SK-N-SH treated with all-trans-retinoic acid at 6 μM for 48 hours (cell line): Measurements from ENCODE around the gene LAMA2.

ENCODE experiments used
- ATAC-seq: fragments of 200-7000 bp; cut with Tn5 transposase; 3 replicates; pipeline ENCODE4 v1.9.1; 2020; ENCODE audit warnings: mild to moderate bottlenecking, moderate library complexity
- ARNTL ChIP-seq: fragments of 450-650 bp; formaldehyde crosslinking; IDR thresholded peaks from 2 replicates; pipeline ENCODE4 v1.5.0; 2020; ENCODE audit warnings: low read depth, mild to moderate bottlenecking, moderate library complexity, borderline replicate concordance
- BACH2 ChIP-seq: fragments of 250-450 bp; sonication (Bioruptor Pico); IDR thresholded peaks from 2 replicates; pipeline ENCODE4 v1.9.0; 2021; ENCODE audit warnings: mild to moderate bottlenecking, borderline replicate concordance
- CREB5 ChIP-seq: fragments of 250-450 bp; sonication (Bioruptor Pico); IDR thresholded peaks from 2 replicates; pipeline ENCODE4 v1.5.1; 2020; ENCODE audit warnings: low read depth, mild to moderate bottlenecking, moderate library complexity
- CSDC2 ChIP-seq: fragments of 250-450 bp; sonication (Bioruptor Pico); IDR thresholded peaks from 2 replicates; pipeline ENCODE4 v1.5.0; 2020; ENCODE audit warnings: mild to moderate bottlenecking, moderate library complexity
- CSRNP3 ChIP-seq: fragments of 250-450 bp; sonication (Bioruptor Pico); IDR thresholded peaks from 2 replicates; pipeline ENCODE4 v1.5.1; 2021; ENCODE audit warnings: mild to moderate bottlenecking, moderate library complexity
- GLIS3 ChIP-seq: fragments of 250-450 bp; sonication (Bioruptor Pico); IDR thresholded peaks from 2 replicates; pipeline ENCODE4 v1.5.0; 2020; ENCODE audit warnings: mild to moderate bottlenecking, moderate library complexity
- ISL1 ChIP-seq: fragments of 250-450 bp; sonication (Bioruptor Pico); IDR thresholded peaks from 2 replicates; pipeline ENCODE4 v2.1.2; 2022; ENCODE audit warnings: mild to moderate bottlenecking, moderate library complexity
- OSR1 ChIP-seq: fragments of 250-450 bp; sonication (Bioruptor Pico); IDR thresholded peaks from 2 replicates; pipeline ENCODE4 v1.8.0; 2022; ENCODE audit warnings: moderate library complexity, mild to moderate bottlenecking, inconsistent platforms
- PATZ1 ChIP-seq: fragments of 250-450 bp; sonication (Bioruptor Pico); IDR thresholded peaks from 2 replicates; pipeline ENCODE4 v1.8.0; 2020; ENCODE audit warnings: mild to moderate bottlenecking, moderate library complexity, borderline replicate concordance
- PPARA ChIP-seq: fragments of 250-450 bp; sonication (Bioruptor Pico); IDR thresholded peaks from 2 replicates; pipeline ENCODE4 v1.5.0; 2020; ENCODE audit warnings: mild to moderate bottlenecking, borderline replicate concordance
- RARB ChIP-seq: fragments of 250-450 bp; sonication (Bioruptor Pico); IDR thresholded peaks from 2 replicates; pipeline ENCODE4 v1.8.0; 2021; ENCODE audit warnings: mild to moderate bottlenecking, moderate library complexity
- SNAI2 ChIP-seq: fragments of 250-450 bp; sonication (Bioruptor Pico); IDR thresholded peaks from 2 replicates; pipeline ENCODE4 v1.5.0; 2020; ENCODE audit warnings: mild to moderate bottlenecking, moderate library complexity
- TCF4 ChIP-seq: fragments of 250-450 bp; sonication (Bioruptor Pico); IDR thresholded peaks from 2 replicates; pipeline ENCODE4 v1.8.0; 2021; ENCODE audit warnings: mild to moderate bottlenecking, moderate library complexity, borderline replicate concordance
- ZC3H10 ChIP-seq: fragments of 250-450 bp; sonication (Bioruptor Pico); IDR thresholded peaks from 2 replicates; pipeline ENCODE4 v1.5.1; 2021; ENCODE audit warnings: mild to moderate bottlenecking, moderate library complexity
- ZFP3 ChIP-seq: fragments of 250-450 bp; sonication (Bioruptor Pico); IDR thresholded peaks from 2 replicates; pipeline ENCODE4 v1.5.0; 2020; ENCODE audit warnings: mild to moderate bottlenecking, moderate library complexity
- ZFP30 ChIP-seq: fragments of 450-650 bp; formaldehyde crosslinking; IDR thresholded peaks from 2 replicates; pipeline ENCODE4 v1.5.0; 2022; ENCODE audit warnings: mild to moderate bottlenecking, moderate library complexity
- ZNF565 ChIP-seq: fragments of 450-650 bp; formaldehyde crosslinking; conservative IDR thresholded peaks from 2 replicates; pipeline ENCODE4 v1.5.0; 2020; ENCODE audit warnings: low read depth, mild to moderate bottlenecking, moderate library complexity
- ZNF70 ChIP-seq: fragments of 450-650 bp; formaldehyde crosslinking; IDR thresholded peaks from 2 replicates; pipeline ENCODE4 v1.5.0; 2020; ENCODE audit warnings: mild to moderate bottlenecking, moderate library complexity
- ZNF8 ChIP-seq: fragments of 450-650 bp; formaldehyde crosslinking; IDR thresholded peaks from 2 replicates; pipeline ENCODE4 v1.5.0; 2020; ENCODE audit warnings: mild to moderate bottlenecking, moderate library complexity
- TF ChIP-seq, protein P1 (sequence below): fragments of 250-450 bp; sonication (Bioruptor Pico); IDR thresholded peaks from 2 replicates; pipeline ENCODE4 v1.5.0; 2020; ENCODE audit warnings: mild to moderate bottlenecking, moderate library complexity

The LAMA2 gene

DNA sequence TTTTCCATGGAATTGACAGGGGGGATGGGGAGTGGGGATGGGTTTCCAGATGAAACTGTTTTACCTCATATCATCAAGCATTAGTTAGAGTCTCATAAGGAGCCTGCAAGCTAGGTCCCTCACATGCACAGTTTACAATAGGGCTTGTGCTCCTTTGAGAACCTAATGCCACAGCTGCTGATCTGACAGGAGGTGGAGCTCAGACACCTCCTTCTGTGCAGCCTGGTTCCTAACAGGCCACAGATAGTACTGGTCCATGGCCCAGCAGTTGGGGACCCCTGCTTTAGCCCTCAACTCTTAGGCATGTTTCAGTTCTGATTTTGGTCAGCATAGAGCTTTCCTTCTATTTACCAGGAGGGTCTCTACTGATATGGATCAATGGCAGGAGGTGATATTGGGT is 251.6 kb downstream of the LAMA2 start:
- no peak for ATAC-seq
- TF ChIP-seq BACH2 (CRISPR knock-in tag) (no peak), ZNF565 (no peak), GLIS3 (CRISPR knock-in tag) (no peak)

GRCh38 chr6:129135451-129135850 is 252.5 kb downstream of the LAMA2 start:
- no peak for ATAC-seq
- TF ChIP-seq SNAI2 (CRISPR knock-in tag) (no peak), ZFP3 (CRISPR knock-in tag) (no peak), GLIS3 (CRISPR knock-in tag) (no peak)
- TF ChIP-seq, protein P1, sequence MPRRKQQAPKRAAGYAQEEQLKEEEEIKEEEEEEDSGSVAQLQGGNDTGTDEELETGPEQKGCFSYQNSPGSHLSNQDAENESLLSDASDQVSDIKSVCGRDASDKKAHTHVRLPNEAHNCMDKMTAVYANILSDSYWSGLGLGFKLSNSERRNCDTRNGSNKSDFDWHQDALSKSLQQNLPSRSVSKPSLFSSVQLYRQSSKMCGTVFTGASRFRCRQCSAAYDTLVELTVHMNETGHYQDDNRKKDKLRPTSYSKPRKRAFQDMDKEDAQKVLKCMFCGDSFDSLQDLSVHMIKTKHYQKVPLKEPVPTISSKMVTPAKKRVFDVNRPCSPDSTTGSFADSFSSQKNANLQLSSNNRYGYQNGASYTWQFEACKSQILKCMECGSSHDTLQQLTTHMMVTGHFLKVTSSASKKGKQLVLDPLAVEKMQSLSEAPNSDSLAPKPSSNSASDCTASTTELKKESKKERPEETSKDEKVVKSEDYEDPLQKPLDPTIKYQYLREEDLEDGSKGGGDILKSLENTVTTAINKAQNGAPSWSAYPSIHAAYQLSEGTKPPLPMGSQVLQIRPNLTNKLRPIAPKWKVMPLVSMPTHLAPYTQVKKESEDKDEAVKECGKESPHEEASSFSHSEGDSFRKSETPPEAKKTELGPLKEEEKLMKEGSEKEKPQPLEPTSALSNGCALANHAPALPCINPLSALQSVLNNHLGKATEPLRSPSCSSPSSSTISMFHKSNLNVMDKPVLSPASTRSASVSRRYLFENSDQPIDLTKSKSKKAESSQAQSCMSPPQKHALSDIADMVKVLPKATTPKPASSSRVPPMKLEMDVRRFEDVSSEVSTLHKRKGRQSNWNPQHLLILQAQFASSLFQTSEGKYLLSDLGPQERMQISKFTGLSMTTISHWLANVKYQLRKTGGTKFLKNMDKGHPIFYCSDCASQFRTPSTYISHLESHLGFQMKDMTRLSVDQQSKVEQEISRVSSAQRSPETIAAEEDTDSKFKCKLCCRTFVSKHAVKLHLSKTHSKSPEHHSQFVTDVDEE (CRISPR knock-in tag) = no peak
- TF ChIP-seq, all 23 proteins: peak for 0

- TF ChIP-seq CREB5 (CRISPR knock-in tag) (no peak), ARNTL (CRISPR knock-in tag) (no peak), ZFP30 (CRISPR knock-in tag) (no peak), ZNF565 (no peak), ZC3H10 (CRISPR knock-in tag) (no peak), PATZ1 (CRISPR knock-in tag) (no peak), SNAI2 (CRISPR knock-in tag) (no peak), ZNF70 (CRISPR knock-in tag) (no peak), ZNF8 (CRISPR knock-in tag) (no peak), CSRNP3 (CRISPR knock-in tag) (no peak), GLIS3 (CRISPR knock-in tag) (no peak), RARB (no peak), CSDC2 (CRISPR knock-in tag) (no peak), ISL1 (no peak), PPARA (CRISPR knock-in tag) (no peak), BACH2 (CRISPR knock-in tag) (no peak), TCF4 (CRISPR knock-in tag) (no peak), OSR1 (no peak)
- TF ChIP-seq, protein P1 (CRISPR knock-in tag) = no peak
- TF ChIP-seq, all 23 proteins: peak for 0
- ATAC-seq = no peak
These were observed 253.8 kb downstream of the LAMA2 start for GRCh38 chr6:129136751-129137150.
